ENCODE measurements around the gene GLIS1.

The GLIS1 gene

GRCh38 chr1:53587252-53587988, 151.5 kb downstream of the GLIS1 start:
- in situ Hi-C loops (cut with HindIII; ENCODE audit: low sequenced_read_pairs) = no loop called here

GRCh38 chr1:53586765-53587164, 152.2 kb downstream of the GLIS1 start:
- in situ Hi-C loops (cut with HindIII; ENCODE audit: low sequenced_read_pairs) = no loop called here

GRCh38 chr1:53585565-53585964, 153.4 kb downstream of the GLIS1 start:
- in situ Hi-C loops (cut with HindIII; ENCODE audit: low sequenced_read_pairs) = no loop called here

DNA sequence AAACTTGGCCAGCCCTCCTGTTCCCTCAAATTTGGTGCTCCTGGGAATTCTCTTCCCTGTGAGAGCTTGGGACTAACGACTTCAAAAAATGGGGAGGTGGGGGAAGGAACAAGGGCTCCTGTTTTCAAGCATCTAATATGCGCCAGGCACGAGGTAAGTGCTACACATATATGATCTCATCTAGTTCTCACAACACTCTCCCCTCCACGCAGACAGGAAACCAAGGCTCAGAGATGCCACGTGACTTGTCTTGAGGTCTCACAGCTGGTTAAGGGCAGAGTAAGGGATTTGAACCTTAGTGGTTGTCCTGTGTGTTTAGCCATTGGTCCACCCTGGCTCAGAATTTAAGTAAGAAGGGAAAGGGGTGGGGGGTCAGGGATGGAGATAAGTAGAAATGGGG, 153.8 kb downstream of the GLIS1 start:
- in situ Hi-C loops (cut with HindIII; ENCODE audit: low sequenced_read_pairs) = no loop called here

DNA sequence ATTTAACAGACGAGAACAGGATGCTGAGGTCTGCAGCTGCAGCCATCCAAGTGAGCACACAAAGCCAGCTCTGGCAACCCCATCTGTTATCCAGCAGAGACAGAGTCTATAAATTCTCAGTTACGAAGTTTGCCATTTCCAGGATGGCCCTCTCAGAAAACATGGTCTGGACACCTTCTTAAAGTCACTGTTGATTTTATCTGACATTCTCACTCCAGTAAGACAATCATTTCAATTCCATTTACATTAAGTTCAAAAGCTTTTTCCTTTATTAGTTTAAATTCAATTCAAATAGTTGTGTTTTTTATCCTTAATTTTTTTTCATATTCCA, 154.2 kb downstream of the GLIS1 start:
- in situ Hi-C loops (cut with HindIII; ENCODE audit: low sequenced_read_pairs) = no loop called here

- in situ Hi-C loops (cut with HindIII; ENCODE audit: low sequenced_read_pairs) = no loop called here
Measured at GRCh38 chr1:53583868-53584776, 154.8 kb downstream of the GLIS1 start.

DNA sequence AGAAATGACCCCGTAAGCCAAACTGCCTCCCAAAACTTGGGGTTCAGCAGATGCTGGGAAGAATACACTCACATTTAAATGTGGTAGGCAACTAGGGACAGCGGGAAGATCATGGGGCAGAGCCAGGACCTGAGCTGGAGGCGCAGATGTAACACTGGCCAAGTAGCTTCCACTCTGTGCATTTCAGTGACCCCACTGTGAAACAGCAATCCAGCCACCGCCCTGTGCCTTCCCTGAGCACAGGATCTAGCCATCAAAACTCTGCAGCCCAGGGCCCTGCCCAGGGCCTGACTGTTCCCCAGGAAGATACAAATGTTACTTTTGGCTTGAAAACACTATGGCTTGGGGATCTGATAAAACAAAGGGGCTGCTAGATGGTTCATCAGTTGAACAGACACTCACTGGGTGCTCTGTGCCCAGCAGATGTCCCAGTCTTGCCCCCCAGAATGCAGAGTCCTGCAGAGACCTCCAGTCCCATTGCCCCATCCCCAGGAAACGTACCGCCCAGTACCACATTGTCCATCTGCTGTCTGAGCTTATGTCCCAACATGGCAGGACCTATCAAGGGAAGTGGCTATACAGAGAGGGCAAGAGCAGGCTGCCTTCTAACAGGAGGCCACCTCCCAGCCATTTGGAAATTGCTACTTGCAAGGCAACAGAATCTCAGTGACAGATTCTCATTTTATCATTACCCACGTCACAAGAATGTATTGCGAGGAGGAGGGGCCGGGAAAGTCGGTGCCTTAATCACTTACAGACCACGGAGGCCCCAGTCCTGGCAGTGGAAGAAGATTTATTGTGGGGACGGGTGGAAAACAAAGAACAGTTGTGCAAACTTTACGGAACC, 155.7 kb downstream of the GLIS1 start:
- in situ Hi-C loops (cut with HindIII; ENCODE audit: low sequenced_read_pairs) = no loop called here

GRCh38 chr1:53582211-53583020, 156.5 kb downstream of the GLIS1 start:
- in situ Hi-C loops (cut with HindIII; ENCODE audit: low sequenced_read_pairs) = no loop called here

DNA sequence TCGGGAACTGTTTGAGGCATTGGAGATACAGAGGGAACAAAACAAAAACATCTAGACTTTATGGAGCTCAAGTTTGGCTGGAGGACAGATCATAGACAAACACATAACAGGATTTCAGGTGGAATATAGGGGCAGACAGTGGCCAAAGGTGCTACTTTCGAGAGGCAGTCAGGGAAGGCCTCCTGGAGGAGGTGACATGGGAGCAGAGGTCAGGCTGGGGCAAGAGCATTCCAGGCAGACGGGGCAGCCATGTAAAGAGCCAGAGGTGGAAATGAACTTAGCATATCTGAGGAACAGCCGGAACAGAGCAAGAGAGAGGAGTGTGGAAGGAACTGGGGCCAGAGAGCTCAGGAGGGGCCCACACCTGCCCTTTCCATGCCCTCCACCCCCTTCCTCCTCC, 157.5 kb downstream of the GLIS1 start:
- in situ Hi-C loops (cut with HindIII; ENCODE audit: low sequenced_read_pairs) = no loop called here

DNA sequence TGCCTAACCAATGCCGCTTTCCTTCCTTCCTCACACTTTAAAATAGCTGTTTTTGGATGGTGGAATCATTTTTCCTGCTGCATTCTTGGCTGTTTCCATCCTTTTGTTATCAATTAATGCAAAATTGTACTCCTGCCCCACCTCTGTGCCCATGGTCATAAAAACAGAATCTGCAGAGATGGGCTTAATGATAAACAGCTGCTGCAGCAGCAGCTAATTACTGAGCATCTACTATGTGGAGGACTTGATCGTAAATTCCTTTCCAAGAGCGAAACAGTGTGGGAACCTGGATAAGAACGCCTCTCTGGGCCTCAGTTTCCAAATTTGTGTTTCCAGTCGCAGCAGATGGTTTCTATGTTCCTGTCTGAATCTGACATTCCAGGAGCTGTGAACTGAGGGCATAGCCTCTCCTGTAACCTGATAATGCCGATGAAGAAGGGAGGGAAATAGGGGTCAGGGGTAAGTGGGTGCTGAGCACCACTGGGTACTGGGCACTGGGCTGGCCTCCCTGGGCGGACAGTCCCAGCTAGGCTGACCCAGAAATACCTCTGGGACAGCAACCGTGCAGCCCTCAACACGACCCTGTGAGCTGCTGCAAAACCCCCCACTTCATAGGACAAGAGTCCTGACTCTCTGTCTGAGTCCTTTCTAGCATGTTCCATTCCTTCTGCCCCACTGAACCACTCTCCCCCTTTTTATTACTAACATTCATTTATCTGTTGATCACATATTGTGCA, 158.1 kb downstream of the GLIS1 start:
- in situ Hi-C loops (cut with HindIII; ENCODE audit: low sequenced_read_pairs) = no loop called here

GRCh38 chr1:53580009-53580400, 159.0 kb downstream of the GLIS1 start:
- in situ Hi-C loops (cut with HindIII; ENCODE audit: low sequenced_read_pairs) = no loop called here

- in situ Hi-C loops (cut with HindIII; ENCODE audit: low sequenced_read_pairs) = no loop called here
Measured at GRCh38 chr1:53579221-53580008, 159.5 kb downstream of the GLIS1 start.

DNA sequence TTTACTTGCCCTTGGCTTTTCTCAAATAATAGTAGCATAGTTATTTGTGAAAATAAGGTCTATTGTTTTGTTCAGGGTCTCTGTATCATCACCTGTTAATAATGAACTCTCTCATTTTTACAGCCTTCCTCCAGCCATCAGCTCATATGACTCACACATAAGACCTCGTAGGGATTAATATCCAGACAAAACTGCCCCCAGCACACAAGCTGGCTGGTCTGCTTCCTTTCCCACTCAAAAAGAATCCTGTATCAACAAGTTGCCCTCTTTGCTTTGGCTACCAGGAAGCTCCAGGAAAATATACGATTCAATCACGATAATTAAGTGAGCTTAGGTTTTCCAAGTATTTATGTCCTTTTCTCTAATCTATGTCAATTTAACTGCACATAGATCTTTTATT, 160.6 kb downstream of the GLIS1 start:
- in situ Hi-C loops (cut with HindIII; ENCODE audit: low sequenced_read_pairs) = no loop called here

- in situ Hi-C loops (cut with HindIII; ENCODE audit: low sequenced_read_pairs) = no loop called here
Measured at GRCh38 chr1:53577761-53578100, 161.2 kb downstream of the GLIS1 start.

DNA sequence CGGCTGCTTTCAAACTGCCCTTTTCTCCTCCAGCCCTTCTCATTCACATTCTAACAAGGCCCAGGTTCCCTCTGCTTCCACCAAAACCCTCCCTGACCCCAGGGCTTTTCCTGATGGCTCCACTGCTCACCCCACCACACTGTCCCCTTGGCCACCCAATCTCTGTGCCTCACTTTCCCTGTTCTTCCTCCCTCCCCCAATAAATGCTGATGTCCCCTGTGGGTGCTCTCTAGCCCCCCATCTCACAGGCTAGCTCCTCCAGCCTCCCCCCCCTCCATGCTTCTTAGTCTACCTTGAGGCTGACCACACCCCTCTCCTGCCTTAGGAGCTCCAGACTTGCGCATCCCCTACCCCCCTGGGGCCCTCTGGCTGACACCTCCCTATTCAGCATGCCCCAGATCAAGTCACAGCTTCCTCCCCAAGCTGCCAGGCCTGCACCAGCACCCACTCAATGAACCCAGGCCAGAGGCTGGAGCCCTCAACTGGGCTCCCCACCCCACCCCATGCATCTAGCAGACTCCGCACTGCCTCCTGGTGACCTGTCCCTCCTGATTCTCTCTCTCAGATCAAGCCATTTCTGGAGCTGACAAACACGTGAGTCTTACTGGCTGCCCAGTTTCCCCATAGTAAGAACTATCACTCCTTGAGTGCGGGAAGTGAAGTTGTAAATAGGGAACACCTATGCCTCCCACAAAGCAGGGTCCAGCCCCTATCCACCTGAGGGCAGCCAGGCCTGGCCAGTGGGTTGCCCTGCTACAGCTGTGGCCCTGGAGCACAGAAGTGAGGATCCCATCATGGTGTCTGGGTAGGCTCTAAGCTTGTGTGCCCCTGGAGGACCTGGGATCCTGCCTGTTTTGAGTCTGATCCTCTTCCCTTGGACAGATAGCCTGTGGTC, 161.9 kb downstream of the GLIS1 start:
- in situ Hi-C loops (cut with HindIII; ENCODE audit: low sequenced_read_pairs) = no loop called here

DNA sequence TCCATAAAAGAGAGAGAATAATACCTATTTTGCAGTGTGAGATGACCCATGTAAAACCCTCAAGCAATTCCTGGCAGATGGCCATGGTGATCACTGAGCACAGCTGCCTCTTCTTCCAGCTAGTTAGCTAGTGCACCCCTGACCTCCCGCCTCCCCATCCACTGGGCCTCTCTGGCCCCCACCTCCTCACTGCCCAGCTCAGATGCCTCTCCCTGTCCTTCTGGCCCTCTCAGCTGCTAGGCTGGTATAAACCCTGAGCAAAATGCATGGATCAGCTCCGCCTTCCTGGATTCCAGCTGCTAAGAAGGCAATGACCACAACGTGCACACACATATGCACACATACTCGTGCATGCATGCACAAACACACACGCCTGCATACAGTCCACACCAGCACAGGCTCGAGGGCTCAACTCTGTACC, 162.6 kb downstream of the GLIS1 start:
- in situ Hi-C loops (cut with HindIII; ENCODE audit: low sequenced_read_pairs) = no loop called here

- in situ Hi-C loops (cut with HindIII; ENCODE audit: low sequenced_read_pairs) = no loop called here
Measured at GRCh38 chr1:53575955-53576320, 163.0 kb downstream of the GLIS1 start.

Data from DLD1 (cell line).